GM19328 (cell line): ENCODE measurements around the gene SH3RF2.

Experiments
- ATAC-seq: cut with Tn5 transposase; IDR thresholded peaks from one replicate; pipeline ENCODE4 v1.9.1; 2021; ENCODE audit warnings: mild to moderate bottlenecking, moderate library complexity; ENCODE audit not compliant: unreplicated experiment

The SH3RF2 gene

DNA sequence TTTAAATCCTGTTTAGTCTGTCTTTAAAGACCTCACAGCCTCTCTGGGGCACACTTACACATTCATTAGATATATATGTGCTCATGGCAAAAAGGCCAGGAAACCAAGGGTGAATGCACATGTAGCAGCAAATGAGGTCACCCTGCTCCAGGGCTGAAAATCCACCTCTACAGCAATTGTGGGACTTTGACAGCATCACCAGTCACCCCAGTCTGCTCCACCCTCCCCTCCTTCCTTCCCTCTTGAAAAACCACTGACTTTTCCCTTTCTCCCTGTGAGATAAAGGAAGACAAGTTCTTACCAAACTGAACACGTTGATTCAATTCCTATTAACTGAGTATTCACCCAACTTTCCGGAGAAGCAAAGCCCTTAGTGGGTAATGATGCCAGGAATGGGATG is 15.2 kb upstream of the SH3RF2 start:
- no peak for ATAC-seq

DNA sequence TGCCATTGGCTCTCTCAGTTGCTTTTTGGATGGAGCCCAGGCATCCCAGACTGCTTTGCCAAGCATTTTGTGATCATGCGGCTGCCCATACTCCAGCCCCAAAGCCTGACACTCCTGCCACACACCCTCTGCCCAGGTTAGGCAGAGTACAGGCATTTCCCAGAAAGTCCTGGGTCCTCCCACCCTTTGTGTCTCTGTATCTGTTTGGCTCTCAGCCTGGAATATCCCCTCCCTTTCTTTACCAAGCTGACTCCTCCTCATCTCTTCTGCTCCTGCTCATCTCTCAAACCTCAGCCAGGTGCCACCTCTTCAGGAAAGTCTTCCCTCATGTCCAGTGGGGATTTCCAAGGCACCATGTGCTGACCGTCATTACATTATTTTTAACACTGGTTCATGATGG is 14.3 kb upstream of the SH3RF2 start:
- no peak for ATAC-seq

DNA sequence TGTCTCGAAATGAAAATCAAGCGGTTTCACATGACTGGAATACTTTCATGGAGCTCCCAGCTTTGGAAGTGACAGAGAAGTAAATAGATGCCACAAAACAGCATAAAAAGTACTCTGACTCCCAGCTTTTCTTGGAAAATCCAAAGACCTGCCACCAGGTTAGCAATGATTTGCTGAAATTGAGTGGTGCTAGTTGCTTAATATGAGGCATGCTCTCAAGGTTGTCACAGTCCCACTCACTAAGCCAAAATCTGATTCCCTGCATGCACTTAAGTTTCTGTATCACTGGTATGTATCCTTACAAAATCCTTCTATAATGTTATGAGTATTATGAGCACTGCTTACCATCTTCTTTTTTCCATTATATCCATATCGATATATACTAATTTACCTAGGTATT is 13.0 kb upstream of the SH3RF2 start:
- no peak for ATAC-seq

DNA sequence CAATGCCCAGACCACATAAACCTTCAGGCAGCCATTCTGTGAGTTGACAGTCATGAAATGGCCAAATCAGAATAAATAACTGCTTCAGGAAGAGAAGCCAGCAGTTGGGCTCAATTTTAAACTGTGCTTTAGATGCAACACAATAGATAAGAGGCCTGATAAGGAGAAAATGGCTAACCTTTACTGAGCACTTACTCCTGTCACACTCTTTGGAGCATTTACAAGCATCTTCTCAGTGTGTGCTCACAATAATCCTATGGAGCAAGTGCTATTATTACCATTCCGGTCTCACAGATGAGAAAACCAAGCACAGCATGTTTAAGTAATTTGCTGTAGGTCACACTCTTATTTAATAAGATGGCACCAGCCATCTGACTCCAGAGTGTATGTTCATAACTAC is 11.5 kb upstream of the SH3RF2 start:
- no peak for ATAC-seq

DNA sequence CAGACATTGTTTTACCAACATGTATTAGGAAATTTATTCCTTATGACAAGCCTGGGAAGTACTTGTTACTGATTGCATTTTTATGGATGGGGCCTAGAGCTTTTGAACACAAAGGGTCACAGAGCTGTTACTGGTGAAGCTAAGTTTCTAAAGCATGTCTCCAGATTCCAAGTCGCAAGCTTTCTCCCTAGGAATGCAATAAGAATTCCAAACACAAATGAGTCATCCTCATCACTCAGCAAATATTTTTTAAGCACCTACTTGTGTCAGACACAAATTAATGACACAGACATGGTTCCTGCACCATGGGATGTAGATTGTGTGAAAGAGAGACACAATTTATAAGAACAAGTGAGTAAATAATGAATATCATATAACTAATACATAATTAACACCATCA is 11.0 kb upstream of the SH3RF2 start:
- no peak for ATAC-seq

DNA sequence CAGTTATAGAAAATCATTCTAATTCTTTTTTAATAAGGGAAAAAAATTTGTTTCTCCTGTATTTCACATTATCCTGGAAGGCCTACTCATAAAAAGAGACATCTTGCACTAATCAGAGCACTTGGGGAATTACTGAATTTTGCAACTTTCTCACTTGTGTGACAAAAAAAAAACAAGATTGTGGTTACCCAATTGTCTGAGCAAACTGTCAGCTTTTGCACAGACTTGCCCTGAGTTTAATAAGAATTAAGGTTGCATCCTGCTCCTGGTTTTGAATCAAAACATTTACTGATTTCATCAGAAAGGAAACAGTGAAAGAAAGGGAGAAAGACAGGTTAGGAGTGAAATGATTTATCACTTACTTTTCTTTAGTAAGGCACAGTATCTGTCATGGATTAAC is 10.6 kb upstream of the SH3RF2 start:
- ATAC-seq = no peak

DNA sequence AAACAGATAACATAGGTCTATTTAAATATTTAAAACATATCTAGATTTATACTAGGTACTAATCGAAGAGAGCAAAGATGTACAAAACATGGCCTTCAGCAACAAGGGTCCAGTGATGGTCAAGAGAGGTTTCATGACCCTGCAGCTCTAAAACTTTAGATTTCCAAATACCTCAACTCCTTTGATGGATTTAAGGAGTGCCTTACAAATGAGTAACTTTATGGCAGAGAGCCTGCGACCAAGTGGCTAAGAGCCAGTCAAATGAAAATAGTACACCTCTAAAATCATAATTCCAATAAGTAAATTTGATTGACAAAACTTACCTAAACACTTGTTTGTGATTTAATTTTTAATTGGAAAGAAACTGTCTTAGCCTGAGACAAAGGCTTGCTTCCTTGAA is 4.7 kb upstream of the SH3RF2 start:
- ATAC-seq = no peak

DNA sequence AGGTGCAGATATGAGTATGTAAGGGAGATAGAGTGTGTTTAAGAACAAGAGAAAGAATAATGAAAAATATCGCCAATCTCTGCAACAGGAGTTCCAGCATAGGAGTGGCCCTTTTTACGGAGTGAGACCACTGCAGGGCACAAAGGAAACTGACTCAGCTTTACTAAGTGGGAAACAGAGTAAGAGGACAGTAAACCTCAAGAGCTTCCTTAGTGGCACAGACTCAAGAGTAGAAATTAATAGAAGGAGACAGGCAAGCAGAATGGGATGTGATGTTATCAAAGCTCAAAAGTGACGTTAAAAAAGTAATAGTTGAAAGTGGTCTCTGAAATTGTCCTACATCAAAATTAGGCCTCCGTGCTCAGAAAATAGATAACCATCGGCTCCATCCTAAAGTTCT is 2.1 kb upstream of the SH3RF2 start:
- ATAC-seq = no peak

DNA sequence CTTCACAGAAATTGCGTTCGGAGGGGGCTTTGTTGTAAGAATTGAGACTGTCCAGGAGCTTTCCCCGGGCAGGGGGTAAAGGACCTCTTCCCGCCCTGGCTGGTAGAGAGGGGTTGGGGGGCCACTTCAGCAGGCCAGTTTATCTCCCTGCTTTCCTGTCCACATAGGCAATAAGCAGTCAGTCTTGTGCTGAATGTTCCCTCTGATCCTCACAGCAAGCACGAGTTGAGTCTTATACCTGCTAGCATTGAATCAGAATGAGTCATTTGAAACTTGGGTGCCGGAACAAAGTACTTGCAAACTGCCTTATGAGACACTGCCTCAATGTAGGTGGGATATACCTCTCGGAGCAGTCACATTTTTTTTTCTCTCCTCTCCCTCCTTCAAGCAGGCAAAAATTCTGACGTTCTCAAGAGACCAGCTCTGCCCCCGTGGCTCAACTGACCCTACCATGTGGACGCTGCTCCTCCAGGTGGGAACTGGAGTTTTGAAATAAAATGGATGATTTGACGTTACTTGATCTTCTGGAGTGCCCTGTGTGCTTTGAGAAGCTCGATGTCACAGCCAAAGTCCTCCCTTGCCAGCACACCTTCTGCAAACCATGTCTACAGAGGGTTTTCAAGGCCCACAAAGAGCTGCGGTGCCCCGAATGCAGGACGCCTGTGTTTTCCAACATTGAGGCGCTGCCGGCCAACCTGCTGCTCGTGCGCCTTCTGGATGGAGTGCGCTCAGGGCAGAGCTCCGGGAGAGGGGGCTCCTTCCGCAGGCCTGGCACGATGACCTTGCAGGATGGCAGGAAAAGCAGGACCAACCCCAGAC is 1.3 kb downstream of the SH3RF2 start:
- no peak for ATAC-seq

DNA sequence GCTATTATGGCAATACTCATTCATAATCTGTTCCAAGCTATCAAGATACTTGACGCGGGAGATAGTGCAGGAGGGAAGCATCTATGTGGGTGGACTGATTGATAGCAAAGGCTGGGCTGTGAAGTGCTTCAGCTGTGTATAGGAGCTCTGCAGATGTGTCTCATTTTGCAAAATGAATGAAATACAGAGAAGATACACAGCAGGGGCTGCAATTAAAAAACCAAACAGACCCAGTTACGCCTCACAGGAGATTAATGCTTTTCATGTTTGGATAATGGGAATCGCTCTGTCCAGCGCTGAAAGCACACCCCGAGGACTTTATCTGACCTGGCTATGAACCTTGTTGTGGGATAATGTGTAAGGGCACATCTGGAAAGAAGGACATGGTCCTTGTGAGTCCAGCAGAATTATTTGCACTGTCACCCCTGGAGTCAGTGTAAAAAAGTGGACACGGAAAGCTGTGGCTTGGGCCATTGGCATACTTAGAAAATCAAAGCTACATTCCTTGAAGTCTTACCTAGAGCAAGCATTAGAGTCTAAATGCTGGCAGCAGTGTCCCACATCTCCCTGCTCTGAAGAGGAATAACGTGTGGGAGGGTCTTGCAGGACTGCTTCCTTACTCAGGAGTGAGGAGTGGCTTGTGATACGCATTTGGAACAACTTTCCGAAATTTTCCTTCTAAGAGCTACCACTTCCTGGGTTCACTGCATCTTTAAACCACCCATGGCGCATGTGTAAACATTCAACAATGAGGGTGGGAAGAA is 2.6 kb downstream of the SH3RF2 start:
- ATAC-seq = no peak

DNA sequence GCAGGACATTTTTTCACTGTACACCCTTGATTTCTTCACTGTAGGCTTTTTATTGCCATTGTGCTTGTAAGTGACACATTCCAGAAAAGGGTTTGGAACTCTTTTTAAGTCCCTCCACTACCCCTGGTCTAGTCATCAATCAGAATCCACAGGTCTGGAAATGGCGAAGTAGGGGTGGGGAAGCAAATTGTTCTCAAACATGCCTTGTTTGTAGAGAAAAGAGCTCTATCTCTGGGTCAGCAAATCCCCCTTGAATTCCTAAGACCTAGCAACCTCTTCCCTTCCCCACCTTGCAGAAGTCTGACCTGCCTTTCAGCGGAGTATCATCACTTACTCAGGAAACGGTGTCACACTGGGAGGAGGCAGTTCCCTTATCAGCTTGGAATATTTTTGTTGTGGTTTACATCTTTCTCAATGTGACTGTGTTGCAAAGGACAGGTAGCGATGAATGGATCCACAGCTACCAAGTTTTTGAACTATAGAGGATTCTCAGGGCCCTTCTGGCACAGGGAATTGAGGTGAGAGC is 3.2 kb downstream of the SH3RF2 start:
- no peak for ATAC-seq

DNA sequence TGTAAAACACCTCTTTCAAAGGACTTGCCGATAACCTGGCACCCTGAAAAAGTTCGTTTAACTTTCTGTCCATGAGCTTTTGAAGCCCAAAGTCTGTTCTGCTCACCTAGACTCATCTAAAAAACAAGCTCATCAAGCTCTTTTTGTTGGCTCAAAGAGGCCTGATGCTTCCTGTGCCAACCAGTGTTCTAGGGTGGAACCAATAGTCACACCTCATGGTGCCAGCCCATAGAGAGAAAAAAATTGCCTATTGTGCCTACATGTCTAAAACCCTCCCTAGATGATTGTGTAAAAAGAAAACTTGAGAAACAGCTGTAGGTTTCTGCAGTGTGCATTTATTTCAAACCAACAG is 4.7 kb downstream of the SH3RF2 start:
- no peak for ATAC-seq

DNA sequence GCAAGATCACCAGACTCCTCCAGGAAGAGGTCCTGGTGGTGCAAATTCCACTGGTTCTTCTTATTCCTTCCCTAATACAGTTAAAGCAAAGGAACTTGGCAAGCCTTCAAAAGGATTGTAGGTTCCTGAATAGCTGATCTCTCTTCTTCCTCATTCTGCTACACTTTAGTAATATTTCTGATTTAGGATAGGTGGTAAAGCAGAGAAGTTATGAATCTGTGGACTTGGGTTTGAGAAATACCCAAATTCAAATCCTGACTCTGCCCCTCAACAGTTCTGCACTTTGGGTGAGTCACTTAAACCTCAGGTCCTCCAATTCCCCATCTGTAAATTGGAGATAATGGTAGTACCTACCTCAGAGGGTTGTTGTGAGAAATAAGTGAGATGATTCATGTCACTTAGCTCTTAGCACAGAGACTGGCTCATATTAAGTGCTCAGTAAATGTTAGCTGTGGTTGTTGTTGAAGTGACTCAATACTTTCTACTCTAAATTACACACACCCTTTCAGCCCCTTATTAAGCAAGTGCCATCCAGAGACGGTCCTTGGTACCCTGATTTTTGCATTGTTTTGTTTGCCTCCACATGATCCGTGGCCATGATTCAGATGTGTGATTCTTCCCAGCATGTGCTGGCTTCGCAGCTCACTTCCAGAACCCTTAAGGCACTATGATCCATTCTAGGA is 5.2 kb downstream of the SH3RF2 start:
- ATAC-seq = no peak

DNA sequence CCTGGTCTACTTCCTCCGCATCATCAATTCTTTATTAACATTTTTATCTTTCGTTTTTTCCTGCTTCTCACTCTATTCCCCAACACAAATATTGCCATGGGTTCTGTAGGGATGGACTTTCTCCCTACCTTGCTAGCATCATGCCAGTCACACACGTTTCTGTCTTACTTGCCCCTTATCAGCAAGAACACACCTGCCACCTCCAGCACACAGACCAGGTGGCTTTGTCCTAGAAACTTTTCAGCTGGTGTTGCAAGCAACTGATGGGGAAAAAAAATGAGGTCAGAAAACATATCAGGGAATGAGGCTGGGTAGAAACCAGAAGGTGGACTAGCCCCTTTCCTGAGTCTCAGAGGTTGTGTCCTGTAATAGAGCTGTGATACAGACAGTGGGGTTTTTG is 5.8 kb downstream of the SH3RF2 start:
- ATAC-seq = no peak

DNA sequence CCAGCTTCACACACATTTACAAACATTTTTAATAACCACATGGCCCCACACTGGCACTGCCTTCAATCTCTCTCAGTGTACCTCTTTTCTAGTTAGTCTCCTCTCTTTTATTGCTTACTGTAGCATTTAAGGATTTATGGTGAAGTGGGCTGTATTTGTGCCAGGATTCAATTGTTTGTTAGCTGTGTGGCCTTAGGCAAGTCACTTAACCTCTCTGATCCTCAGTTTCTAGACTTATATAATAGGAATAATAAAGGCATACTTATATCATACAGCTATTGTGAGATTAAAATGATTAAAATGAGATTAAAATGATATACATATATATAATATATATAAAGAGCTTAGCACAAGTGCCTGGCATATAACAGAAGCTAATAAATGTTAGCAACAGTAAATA is 6.4 kb downstream of the SH3RF2 start:
- ATAC-seq = no peak

DNA sequence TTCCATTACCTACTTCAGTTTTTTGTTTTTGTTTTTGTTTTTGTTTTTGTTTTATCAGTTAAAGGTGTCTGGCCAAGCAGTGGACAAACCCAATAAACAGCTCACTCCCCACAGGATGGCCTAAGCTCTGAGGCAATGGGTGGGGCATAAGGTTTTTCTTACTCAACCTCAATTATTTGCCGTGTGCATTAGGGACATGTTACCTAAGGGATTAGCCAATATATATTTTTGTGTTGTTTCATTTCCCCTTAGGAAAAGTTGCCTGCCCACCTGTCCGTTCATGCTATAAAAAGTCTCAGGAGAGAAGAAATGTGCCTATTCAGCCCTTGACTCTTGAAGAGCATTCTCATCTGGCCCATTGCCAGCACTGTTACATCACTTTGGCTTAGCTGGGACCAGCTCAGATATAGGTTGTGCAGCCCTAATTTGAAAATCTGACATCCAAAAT is 7.3 kb downstream of the SH3RF2 start:
- no peak for ATAC-seq

DNA sequence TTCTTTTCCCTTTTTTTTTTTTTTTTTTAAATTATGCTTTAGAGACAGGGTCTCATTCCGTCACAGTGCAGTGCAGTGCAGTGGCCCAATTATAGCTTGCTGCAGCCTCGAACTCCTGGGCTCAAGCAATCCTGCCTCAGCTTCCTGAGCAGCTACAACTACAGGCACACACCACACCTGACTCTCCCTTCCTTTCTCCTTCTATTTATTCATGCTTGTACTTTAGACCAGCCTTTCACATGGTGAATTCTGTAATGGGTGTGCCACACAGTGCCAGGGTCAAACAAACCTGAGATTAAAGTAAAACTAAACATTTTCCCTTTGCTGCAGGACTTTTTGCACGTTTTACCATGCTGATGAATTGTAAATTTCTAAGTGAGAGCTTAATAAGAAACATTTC is 8.0 kb downstream of the SH3RF2 start:
- no peak for ATAC-seq

DNA sequence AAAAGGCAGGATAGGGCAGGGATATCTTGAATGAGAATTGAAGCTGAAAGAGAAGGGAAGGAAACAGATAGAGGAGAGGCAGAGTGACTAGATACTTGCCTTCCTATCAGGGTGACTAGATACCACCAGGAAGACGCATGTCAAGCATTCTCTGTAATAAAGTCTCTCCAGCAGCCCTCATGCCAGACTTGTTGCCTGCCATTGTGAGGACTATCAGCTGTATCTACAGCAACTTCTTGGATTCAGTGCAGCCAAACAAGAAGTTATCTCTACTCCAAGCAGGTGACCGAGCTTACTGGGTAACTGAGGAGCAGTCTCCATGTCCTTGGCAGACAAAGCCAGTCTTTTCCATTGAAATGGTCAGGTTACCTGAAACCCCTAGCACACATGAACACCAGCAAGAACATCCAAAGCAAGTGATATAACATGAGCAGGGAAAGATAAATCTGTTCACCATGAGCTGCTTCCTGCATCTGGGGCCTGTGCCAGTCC is 9.3 kb downstream of the SH3RF2 start:
- no peak for ATAC-seq

DNA sequence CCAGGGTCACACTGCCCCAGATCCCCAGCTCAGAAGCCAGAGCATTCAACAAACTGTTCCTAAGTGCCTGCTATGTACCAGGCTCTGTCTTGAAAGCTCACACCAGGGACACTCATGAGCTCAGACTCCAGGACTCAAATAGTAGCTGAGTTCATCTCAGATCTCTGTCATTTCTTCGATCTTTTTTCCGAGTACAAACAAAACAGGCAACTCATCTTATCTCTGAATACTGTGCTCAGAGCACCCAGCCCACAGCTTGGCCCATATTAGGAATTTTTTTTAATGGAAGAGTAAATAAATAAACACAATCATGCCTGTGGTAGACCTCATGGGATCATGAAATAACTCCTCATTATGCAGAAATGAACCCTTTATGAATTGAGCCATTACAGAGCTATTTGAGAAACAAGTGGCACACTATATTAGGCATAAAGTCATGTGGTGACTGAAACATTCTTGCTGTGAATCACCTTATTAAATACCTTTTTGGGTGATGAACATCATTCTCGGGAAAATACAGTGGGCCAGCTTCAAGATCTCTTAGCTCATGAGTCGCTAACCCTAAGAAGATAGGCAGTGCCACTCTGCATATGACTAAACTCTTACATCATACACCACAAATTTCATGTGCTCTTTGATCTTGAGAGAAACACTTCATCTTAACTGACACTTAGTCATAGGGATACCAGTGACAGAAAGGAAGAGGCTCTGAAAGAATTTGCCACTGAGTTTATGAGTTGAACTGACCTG is 9.9 kb downstream of the SH3RF2 start:
- no peak for ATAC-seq

DNA sequence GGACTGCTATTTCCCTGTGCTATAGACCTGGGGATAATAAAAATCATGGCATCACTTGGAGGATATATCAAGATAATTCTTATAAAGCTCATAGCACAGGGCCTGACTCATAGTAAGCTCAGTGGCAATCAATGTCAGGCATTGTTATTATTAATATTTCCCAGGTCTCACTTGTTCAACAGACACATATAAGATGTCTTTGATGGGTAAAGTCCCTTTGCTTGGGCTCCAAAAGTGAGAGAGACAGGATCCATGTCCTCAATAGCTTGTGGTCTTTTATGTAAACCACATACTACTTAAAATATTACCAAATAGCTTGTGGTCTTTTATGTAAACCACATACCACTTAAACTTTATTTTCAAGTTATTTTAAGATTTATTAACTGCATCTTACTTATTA is 11.2 kb downstream of the SH3RF2 start:
- ATAC-seq = no peak

DNA sequence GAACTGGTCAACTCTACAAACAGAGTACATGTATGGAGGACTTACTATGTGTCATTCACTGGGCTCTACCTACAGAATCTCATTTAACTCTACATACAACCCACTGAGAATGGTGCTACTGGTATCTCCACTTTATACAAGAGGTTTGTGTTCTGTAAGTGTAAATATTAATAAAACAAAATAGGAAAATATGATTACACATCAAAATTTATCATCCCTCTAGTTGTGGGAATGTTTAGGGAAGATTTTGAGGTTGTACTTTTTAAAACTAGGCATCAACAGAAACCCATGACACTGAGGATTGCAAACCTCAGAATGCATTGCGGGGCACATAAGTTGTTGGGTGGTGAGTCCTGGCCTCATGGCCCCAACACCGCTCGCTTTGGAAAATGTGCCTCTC is 11.7 kb downstream of the SH3RF2 start:
- no peak for ATAC-seq
